Measurements from ENCODE around the gene SOWAHC. TPM values are rescaled to one million over a fixed set of nuclear protein-coding genes. Genes with fewer than 3 reads are reported as not detected.
"Not testable (repeated sequence)": the region's sequence is repeated elsewhere in the genome, so short reads cannot be mapped to it uniquely, and the experiment has no call there.

SOWAHC gene
- total RNA-seq, 1 donor from 2014 or later: 10.9 TPM

DNA sequence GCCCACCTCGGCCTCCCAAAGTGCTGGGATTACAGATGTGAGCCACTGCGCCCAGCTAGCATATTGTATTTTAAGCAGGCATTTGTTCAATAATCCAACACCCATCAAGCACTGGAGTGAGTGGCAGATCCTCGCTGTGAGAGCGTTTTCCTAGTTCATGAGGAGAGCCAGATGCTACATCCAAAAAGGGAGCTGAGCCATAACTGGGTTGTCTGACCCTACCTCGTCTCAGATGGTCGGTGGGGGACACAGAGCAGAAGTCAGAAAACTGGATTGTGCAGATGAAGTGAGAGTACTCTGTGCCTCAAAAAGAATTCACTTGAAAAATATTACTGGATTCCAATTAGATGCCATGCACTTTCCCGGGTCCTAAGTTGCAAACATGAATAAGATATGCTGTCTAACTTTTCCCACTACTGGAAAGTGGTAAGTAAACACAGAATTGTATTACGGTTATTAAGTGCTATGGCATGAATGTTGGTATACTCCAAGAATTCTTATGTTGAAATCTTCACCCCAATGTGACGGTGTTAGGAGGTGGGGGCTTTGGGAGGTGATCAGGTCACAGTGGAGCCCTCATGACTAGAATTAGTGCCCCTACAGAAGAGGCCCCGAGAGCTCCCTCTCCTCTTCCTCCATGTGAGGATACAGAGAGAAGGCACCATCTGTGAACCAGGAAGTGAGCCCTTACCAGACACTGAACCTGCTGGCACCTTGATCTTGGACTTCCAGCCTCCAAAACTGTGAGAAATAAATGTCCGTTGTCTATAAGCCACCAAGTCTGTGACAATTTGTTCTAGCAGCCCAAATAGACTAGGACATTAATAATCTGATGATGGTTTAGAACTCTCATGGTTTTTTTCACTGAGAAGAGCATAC lies 21.5 kb downstream of the SOWAHC start:
- Mint-ChIP-seq H3K9me3 (no peaks in the 10 kb centered on the region), H3K4me3 (no peak overlapping the region), H3K4me1 (peaks cover 7% of the 10 kb centered on the region), H3K27me3 (ENCODE audit: low read depth) (no peaks in the 10 kb centered on the region), H3K27ac (ENCODE audit: unreplicated experiment) (no peak overlapping the region), H3K36me3 (ENCODE audit: low read depth) (no peaks in the 10 kb centered on the region)
- TF ChIP-seq, protein P1, sequence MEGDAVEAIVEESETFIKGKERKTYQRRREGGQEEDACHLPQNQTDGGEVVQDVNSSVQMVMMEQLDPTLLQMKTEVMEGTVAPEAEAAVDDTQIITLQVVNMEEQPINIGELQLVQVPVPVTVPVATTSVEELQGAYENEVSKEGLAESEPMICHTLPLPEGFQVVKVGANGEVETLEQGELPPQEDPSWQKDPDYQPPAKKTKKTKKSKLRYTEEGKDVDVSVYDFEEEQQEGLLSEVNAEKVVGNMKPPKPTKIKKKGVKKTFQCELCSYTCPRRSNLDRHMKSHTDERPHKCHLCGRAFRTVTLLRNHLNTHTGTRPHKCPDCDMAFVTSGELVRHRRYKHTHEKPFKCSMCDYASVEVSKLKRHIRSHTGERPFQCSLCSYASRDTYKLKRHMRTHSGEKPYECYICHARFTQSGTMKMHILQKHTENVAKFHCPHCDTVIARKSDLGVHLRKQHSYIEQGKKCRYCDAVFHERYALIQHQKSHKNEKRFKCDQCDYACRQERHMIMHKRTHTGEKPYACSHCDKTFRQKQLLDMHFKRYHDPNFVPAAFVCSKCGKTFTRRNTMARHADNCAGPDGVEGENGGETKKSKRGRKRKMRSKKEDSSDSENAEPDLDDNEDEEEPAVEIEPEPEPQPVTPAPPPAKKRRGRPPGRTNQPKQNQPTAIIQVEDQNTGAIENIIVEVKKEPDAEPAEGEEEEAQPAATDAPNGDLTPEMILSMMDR (conservative IDR thresholded peaks at IDR 0.05): no peak
- DNase-seq (ENCODE audit: low read depth, low spot score): no peak

- Mint-ChIP-seq H3K9me3 (no peaks in the 10 kb centered on the region), H3K4me1 (peaks cover 9% of the 10 kb centered on the region), H3K4me3 (no peak overlapping the region), H3K36me3 (ENCODE audit: low read depth) (no peaks in the 10 kb centered on the region), H3K27ac (ENCODE audit: unreplicated experiment) (no peak overlapping the region), H3K27me3 (ENCODE audit: low read depth) (no peaks in the 10 kb centered on the region)
- DNase-seq (ENCODE audit: low read depth, low spot score): no peak
- TF ChIP-seq, protein P1 (conservative IDR thresholded peaks at IDR 0.05): no peak
Observed at GRCh38 chr2:109636317-109636716, 22.2 kb downstream of the SOWAHC start.

GRCh38 chr2:109637749-109638570 lies 23.8 kb downstream of the SOWAHC start:
- no peaks in the 10 kb centered on the region for H3K36me3 Mint-ChIP-seq (ENCODE audit: low read depth)
- H3K9me3 Mint-ChIP-seq: no peaks in the 10 kb centered on the region
- TF ChIP-seq, protein P1 (conservative IDR thresholded peaks at IDR 0.05): no peak
- H3K4me1 Mint-ChIP-seq: peaks cover 12% of the 10 kb centered on the region
- no peaks in the 10 kb centered on the region for H3K27me3 Mint-ChIP-seq (ENCODE audit: low read depth)
- no peak overlapping the region for H3K4me3 Mint-ChIP-seq
- H3K27ac Mint-ChIP-seq (ENCODE audit: unreplicated experiment): no peak overlapping the region
- no peak for DNase-seq (ENCODE audit: low read depth, low spot score)

DNA sequence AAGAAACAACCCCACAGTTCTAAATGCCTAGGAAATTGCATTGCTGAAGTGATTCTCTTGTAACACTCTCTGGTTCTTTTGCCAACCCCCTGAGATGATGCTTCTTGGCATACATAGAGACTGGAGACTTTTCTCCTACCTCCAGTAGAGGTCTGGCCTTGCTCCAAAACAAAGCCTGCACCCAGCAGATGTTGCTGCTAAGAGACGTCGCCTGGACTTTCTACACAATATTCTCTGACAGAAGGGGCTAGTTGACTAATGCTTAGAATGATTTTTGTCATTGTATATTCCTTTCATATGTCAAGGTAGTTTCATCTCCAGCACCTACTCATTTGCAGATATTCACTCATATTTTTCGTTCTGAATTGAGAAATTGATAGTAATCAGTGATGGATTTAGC lies 24.6 kb downstream of the SOWAHC start:
- Mint-ChIP-seq H3K27me3 (ENCODE audit: low read depth) (no peaks in the 10 kb centered on the region), H3K4me3 (no peak overlapping the region), H3K36me3 (ENCODE audit: low read depth) (no peaks in the 10 kb centered on the region), H3K27ac (ENCODE audit: unreplicated experiment) (no peak overlapping the region), H3K9me3 (no peaks in the 10 kb centered on the region), H3K4me1 (peaks cover 15% of the 10 kb centered on the region)
- TF ChIP-seq, protein P1 (conservative IDR thresholded peaks at IDR 0.05): no peak
- DNase-seq (ENCODE audit: low read depth, low spot score): no peak

GRCh38 chr2:109640000-109640399 lies 25.8 kb downstream of the SOWAHC start:
- peaks cover 25% of the 10 kb centered on the region for H3K4me1 Mint-ChIP-seq
- not testable (repeated sequence) for H3K27me3 Mint-ChIP-seq (ENCODE audit: low read depth); H3K36me3 Mint-ChIP-seq (ENCODE audit: low read depth); H3K4me3 Mint-ChIP-seq; H3K9me3 Mint-ChIP-seq; H3K27ac Mint-ChIP-seq (ENCODE audit: unreplicated experiment); DNase-seq (ENCODE audit: low read depth, low spot score)
